ENCODE results near the gene CKAP4. TPM values are rescaled to one million over a fixed set of nuclear protein-coding genes. Genes with fewer than 3 reads are reported as not detected.

Gene CKAP4
- total and polyA plus RNA-seq, 4 donors: 15.3 to 82.6 (median 65.2) TPM

GRCh38 chr12:106223485-106224354 is 24.1 kb downstream of the CKAP4 start:
- WGBS, 2 donors: 42 to 48% methylated on average over 9 of the region's 9 CpGs
- DNase-seq: peak; percentile 63 to 74 (median 69)
- Histone ChIP-seq H3K4me1 (ENCODE audit: control insufficient read depth in 5 of 5, insufficient read depth in 5 of 5, low read length in 5 of 5) (peaks cover 0 to 3% (median 0%) of the 10 kb centered on the region in 5 donors), H3K9me3 (ENCODE audit: control insufficient read depth in 4 of 4, insufficient read depth in 3 of 4, low read length in 3 of 4) (no peaks in the 10 kb centered on the region), H3K27me3 (ENCODE audit: control insufficient read depth in 3 of 3, insufficient read depth in 3 of 3, low read length in 2 of 3) (no peaks in the 10 kb centered on the region), H3K4me3 (no peak overlapping the region), H3K36me3 (ENCODE audit: control insufficient read depth in 4 of 4, insufficient read depth in 4 of 4, low read length in 4 of 4) (no peaks in the 10 kb centered on the region), H3K27ac (ENCODE audit: low read depth in 1 of 2, low read length in 1 of 2) (no peak overlapping the region), H3K9ac (ENCODE audit: insufficient read depth in 1 of 2, low read length in 2 of 2) (no peak overlapping the region)
- peak; percentile 70 for ATAC-seq (ENCODE audit: insufficient read depth, low FRiP score)
- TF ChIP-seq CTCF (IDR thresholded peaks at IDR 0.05; ENCODE audit: control extremely low read depth, extremely low read depth): peak; percentile 97

GRCh38 chr12:106220536-106220935 is 27.3 kb downstream of the CKAP4 start:
- Histone ChIP-seq H3K4me3 (no peak overlapping the region), H3K4me1 (ENCODE audit: control insufficient read depth in 5 of 5, insufficient read depth in 5 of 5, low read length in 5 of 5) (no peaks in the 10 kb centered on the region), H3K27ac (ENCODE audit: low read depth in 1 of 2, low read length in 1 of 2) (no peak overlapping the region), H3K36me3 (ENCODE audit: control insufficient read depth in 4 of 4, insufficient read depth in 4 of 4, low read length in 4 of 4) (no peaks in the 10 kb centered on the region), H3K9ac (ENCODE audit: insufficient read depth in 1 of 2, low read length in 2 of 2) (no peak overlapping the region), H3K9me3 (ENCODE audit: control insufficient read depth in 4 of 4, insufficient read depth in 3 of 4, low read length in 3 of 4) (peaks cover 0 to 3% (median 2%) of the 10 kb centered on the region in 4 donors), H3K27me3 (ENCODE audit: control insufficient read depth in 3 of 3, insufficient read depth in 3 of 3, low read length in 2 of 3) (no peaks in the 10 kb centered on the region)
- WGBS, 2 donors: 81 to 89% methylated on average over 7 of the region's 7 CpGs
- no peak for ATAC-seq (ENCODE audit: insufficient read depth, low FRiP score)
- no peak for DNase-seq
- TF ChIP-seq CTCF (IDR thresholded peaks at IDR 0.05; ENCODE audit: control extremely low read depth, extremely low read depth): no peak

- no peak overlapping the region for H3K4me3 ChIP-seq
- H3K36me3 ChIP-seq (ENCODE audit: control insufficient read depth in 4 of 4, insufficient read depth in 4 of 4, low read length in 4 of 4): no peaks in the 10 kb centered on the region
- DNase-seq: no peak
- H3K4me1 ChIP-seq (ENCODE audit: control insufficient read depth in 5 of 5, insufficient read depth in 5 of 5, low read length in 5 of 5): peaks cover 0 to 4% (median 0%) of the 10 kb centered on the region in 5 donors
- H3K9me3 ChIP-seq (ENCODE audit: control insufficient read depth in 4 of 4, insufficient read depth in 3 of 4, low read length in 3 of 4): peaks cover 0 to 3% (median 2%) of the 10 kb centered on the region in 4 donors
- no peak for ATAC-seq (ENCODE audit: insufficient read depth, low FRiP score)
- no peak overlapping the region for H3K27ac ChIP-seq (ENCODE audit: low read depth in 1 of 2, low read length in 1 of 2)
- H3K9ac ChIP-seq (ENCODE audit: insufficient read depth in 1 of 2, low read length in 2 of 2): no peak overlapping the region
- TF ChIP-seq CTCF (IDR thresholded peaks at IDR 0.05; ENCODE audit: control extremely low read depth, extremely low read depth): no peak
- no peaks in the 10 kb centered on the region for H3K27me3 ChIP-seq (ENCODE audit: control insufficient read depth in 3 of 3, insufficient read depth in 3 of 3, low read length in 2 of 3)
- 97% methylated on average over 1 of the region's 1 CpG for WGBS, 2 donors
Observed at GRCh38 chr12:106219043-106219442, 28.8 kb downstream of the CKAP4 start.

All from lung (tissue), 12 donors.